B cell (primary cell): ENCODE measurements around the gene RTL1. TPM values are rescaled to one million over a fixed set of nuclear protein-coding genes. Genes with fewer than 3 reads are reported as not detected.

Experiments used
- ATAC-seq: fragments of 200-7000 bp; cut with Tn5 transposase; one replicate; pipeline ENCODE4 v1.10.0; 2021; ENCODE audit warnings: low read depth, mild to moderate bottlenecking, moderate number of reproducible peaks, moderate library complexity
- CTCF ChIA-PET: fragments of 350-600 bp; sonication (Branson Sonifier 250); formaldehyde crosslinking; loops from one replicate; lab custom pipeline; 2021; ENCODE audit warnings: antibody characterized with exemption, inconsistent platforms; lab: Charles Lee
- POLR2A ChIA-PET: fragments of 350-600 bp; sonication (Branson Sonifier 250); formaldehyde crosslinking; loops from one replicate; lab custom pipeline; 2021; ENCODE audit warnings: antibody characterized with exemption; lab: Charles Lee
- DNase-seq: peaks from one replicate; pipeline ENCODE4 v3.0.0; 2013
- H2AFZ ChIP-seq: 2 replicates; pipeline ENCODE4 v1.6.1; 2012; ENCODE audit warnings: mild to moderate bottlenecking, low read depth, low read length; ENCODE audit not compliant: insufficient read depth, poor library complexity, severe bottlenecking
- H3K27ac ChIP-seq, 2 donors: 1 replicate in 1 of 2; 2 replicates in 1 of 2; pipeline ENCODE4 v1.5.1; 2012 to 2013; ENCODE audit warnings: low read length in 2 of 2, mild to moderate bottlenecking in 2 of 2, moderate library complexity in 1 of 2
- H3K27me3 ChIP-seq, 4 experiments: fragments of 200-600 bp in 1 of 4; sonication (generic) in 1 of 4; replicated peaks in 1 of 4; 1 replicate in 2 of 4; 2 replicates in 2 of 4; pipeline versions ENCODE4 v1.6.1 to v1.7.0; 2013 to 2016; ENCODE audit warnings: low read length in 3 of 4, mild to moderate bottlenecking in 2 of 4, mixed read lengths in 1 of 4, moderate library complexity in 1 of 4; ENCODE audit not compliant: insufficient read depth in 4 of 4, control insufficient read depth in 3 of 4; ENCODE audit errors: control extremely low read depth in 1 of 4
- H3K36me3 ChIP-seq, 2 experiments: replicated peaks in 1 of 2; 1 replicate in 1 of 2; 2 replicates in 1 of 2; pipeline versions ENCODE4 v1.6.1 to v1.7.1; 2013; ENCODE audit warnings: low read length in 1 of 2; ENCODE audit not compliant: insufficient read depth in 2 of 2, control insufficient read depth in 1 of 2; ENCODE audit errors: control extremely low read depth in 1 of 2, extremely low read depth in 1 of 2
- H3K4me1 ChIP-seq, 2 donors: fragments of 200-600 bp in 1 of 2; sonication (generic) in 1 of 2; 1 replicate in 1 of 2; 2 replicates in 1 of 2; pipeline versions ENCODE4 v1.5.1 to v1.6.1; 2013 to 2017; ENCODE audit warnings: low read length in 2 of 2; ENCODE audit not compliant: control insufficient read depth in 2 of 2, insufficient read depth in 2 of 2
- H3K4me2 ChIP-seq: replicated peaks from 2 replicates; pipeline ENCODE3; 2012; ENCODE audit warnings: mild to moderate bottlenecking, low read depth, low read length; ENCODE audit not compliant: poor library complexity, severe bottlenecking
- H3K4me3 ChIP-seq, 5 experiments: fragments of 200-600 bp in 1 of 5; sonication (generic) in 1 of 5; 1 replicate in 3 of 5; 2 replicates in 2 of 5; pipeline versions ENCODE4 v1.5.1 to v1.7.0; 2011 to 2016; ENCODE audit warnings: low read length in 4 of 5, mild to moderate bottlenecking in 4 of 5, low read depth in 2 of 5, control low read depth in 1 of 5, moderate library complexity in 1 of 5; ENCODE audit not compliant: insufficient read depth in 1 of 5; ENCODE audit errors: control extremely low read depth in 1 of 5, extremely low read depth in 1 of 5
- H3K79me2 ChIP-seq: fragments of 200-600 bp; sonication (generic); one replicate; pipeline ENCODE4 v1.6.0; 2016; ENCODE audit warnings: low read length; ENCODE audit not compliant: control insufficient read depth, insufficient read depth
- H3K9ac ChIP-seq: fragments of 200-600 bp; sonication (generic); 2 replicates; pipeline ENCODE4 v1.6.1; 2017; ENCODE audit warnings: mild to moderate bottlenecking, low read length, moderate library complexity
- H3K9me3 ChIP-seq, 3 donors: one replicate each; pipeline versions ENCODE4 v1.6.1 to v1.7.1; 2013; ENCODE audit warnings: low read length in 2 of 3; ENCODE audit not compliant: control insufficient read depth in 2 of 3, insufficient read depth in 1 of 3; ENCODE audit errors: control extremely low read depth in 1 of 3
- H4K20me1 ChIP-seq: 2 replicates; pipeline ENCODE4 v1.6.0; 2012; ENCODE audit warnings: mild to moderate bottlenecking, low read length; ENCODE audit not compliant: insufficient read depth, control insufficient read depth, poor library complexity, severe bottlenecking
- H3K27ac Mint-ChIP-seq: one replicate; pipeline ENCODE4 v1.8.0; 2021; ENCODE audit warnings: mixed read lengths
- H3K27me3 Mint-ChIP-seq: one replicate; pipeline ENCODE4 v1.8.0; 2021; ENCODE audit warnings: mixed read lengths
- H3K4me1 Mint-ChIP-seq: one replicate; pipeline ENCODE4 v1.8.0; 2021; ENCODE audit warnings: mixed read lengths
- H3K4me3 Mint-ChIP-seq: one replicate; pipeline ENCODE4 v1.8.0; 2021; ENCODE audit warnings: mixed read lengths
- H3K9me3 Mint-ChIP-seq: one replicate; pipeline ENCODE4 v1.8.0; 2022; ENCODE audit warnings: mixed read lengths; ENCODE audit not compliant: insufficient read depth
- EZH2 ChIP-seq: IDR thresholded peaks from 2 replicates; pipeline ENCODE4 v1.6.1; 2012; ENCODE audit warnings: borderline replicate concordance, low read depth, mild to moderate bottlenecking, moderate library complexity, low read length; ENCODE audit not compliant: insufficient read depth, poor library complexity, severe bottlenecking
- WGBS: methylation state at CpG from one replicate; pipeline ENCODE4 v1.1.5; 2013; ENCODE audit warnings: missing lambda C conversion rate; ENCODE audit not compliant: insufficient coverage; 5-methylcytosine and 5-hydroxymethylcytosine counted together
- intact Hi-C: fragments of 100-400 bp; cut with micrococcal nuclease; formaldehyde crosslinking; loops from one replicate; pipeline ENCODE4 v1.10.0; 2022
- polyA plus RNA-seq: library from polyadenylated mRNA; depleted of rRNA; stranded (reverse); fragments of >200 nt; gene quantifications from 2 replicates; pipeline ENCODE4 v1.2.3, GENCODE V29; 2012
- total RNA-seq, 2 donors: library from RNA; stranded (reverse); fragments of 120-200 nt in 1 of 2; gene quantifications; 1 replicate in 1 of 2; 2 replicates in 1 of 2; pipeline versions ENCODE4 v1.2.3 to v1.2.4, GENCODE V29; 2013 to 2022
- TF ChIP-seq, protein P1 (sequence below): fragments of 200-600 bp; IDR thresholded peaks from one replicate; pipeline ENCODE4 v1.8.0; 2022; ENCODE audit warnings: antibody characterized with exemption, mild to moderate bottlenecking

The RTL1 gene
- total and polyA plus RNA-seq, 2 donors (not counting 1 experiment from before 2014, with no cell fraction given), result not detected

DNA sequence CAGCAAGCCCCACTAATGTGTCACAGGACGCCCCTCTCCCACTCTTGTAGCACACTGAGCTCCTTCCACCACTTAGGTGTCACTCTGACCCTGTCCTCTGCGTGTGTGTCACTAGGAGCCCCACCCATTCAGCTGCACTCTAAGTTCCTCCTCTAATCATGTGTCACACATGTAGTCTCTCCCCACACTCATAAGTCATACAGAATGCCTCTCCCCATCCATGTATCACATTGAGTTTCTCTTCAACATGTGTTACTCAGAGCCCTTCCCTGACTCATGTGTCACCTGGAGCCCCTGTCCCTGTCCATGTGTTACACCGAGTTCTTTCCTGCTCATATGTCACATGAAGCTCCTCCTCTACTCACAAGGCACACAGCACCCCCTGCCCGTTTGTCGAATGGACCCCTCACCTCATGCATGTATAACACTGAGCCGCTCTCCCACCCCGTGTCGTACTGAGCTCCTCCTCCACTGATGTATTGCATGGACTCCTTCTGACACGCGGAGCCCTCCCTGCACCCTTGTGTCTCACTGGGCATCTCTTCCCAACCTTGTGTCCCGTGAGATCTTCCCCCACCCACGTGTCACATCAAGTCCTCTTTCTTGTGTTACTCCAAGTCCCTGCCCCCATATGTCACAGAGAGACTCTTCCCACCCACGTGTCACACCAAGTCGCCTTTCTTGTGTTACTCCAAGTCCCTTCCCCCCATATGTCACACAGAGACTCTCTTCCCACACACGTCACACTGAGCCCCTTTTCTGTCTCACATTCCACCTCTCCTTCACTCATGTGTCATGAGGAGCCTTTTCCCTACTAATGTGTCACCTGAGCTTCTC lies 31.0 kb downstream of the RTL1 start:
- Histone ChIP-seq H3K27me3 (no peaks in the 10 kb centered on the region), H2AFZ (no peak overlapping the region), H3K4me2 (no peak overlapping the region), H3K4me3 (no peak overlapping the region), H3K36me3 (no peaks in the 10 kb centered on the region), H3K9me3 (peaks cover 0 to 20% (median 0%) of the 10 kb centered on the region in 3 donors), H3K9ac (no peak overlapping the region), H3K4me1 (no peaks in the 10 kb centered on the region), H3K79me2 (no peaks in the 10 kb centered on the region), H3K27ac (no peak overlapping the region), H4K20me1 (no peaks in the 10 kb centered on the region)
- no peak for ATAC-seq
- no peaks in the 10 kb centered on the region for H3K27me3 Mint-ChIP-seq
- no peaks in the 10 kb centered on the region for H3K4me1 Mint-ChIP-seq
- CTCF ChIA-PET, result no interaction called here
- 89% methylated on average over 15 of the region's 15 CpGs for WGBS
- intact Hi-C loops, result no loop called here
- no peak overlapping the region for H3K27ac Mint-ChIP-seq
- no peak overlapping the region for H3K4me3 Mint-ChIP-seq
- POLR2A ChIA-PET, result no interaction called here
- DNase-seq, result no peak
- H3K9me3 Mint-ChIP-seq, result peaks cover 3% of the 10 kb centered on the region
- TF ChIP-seq, protein P1, sequence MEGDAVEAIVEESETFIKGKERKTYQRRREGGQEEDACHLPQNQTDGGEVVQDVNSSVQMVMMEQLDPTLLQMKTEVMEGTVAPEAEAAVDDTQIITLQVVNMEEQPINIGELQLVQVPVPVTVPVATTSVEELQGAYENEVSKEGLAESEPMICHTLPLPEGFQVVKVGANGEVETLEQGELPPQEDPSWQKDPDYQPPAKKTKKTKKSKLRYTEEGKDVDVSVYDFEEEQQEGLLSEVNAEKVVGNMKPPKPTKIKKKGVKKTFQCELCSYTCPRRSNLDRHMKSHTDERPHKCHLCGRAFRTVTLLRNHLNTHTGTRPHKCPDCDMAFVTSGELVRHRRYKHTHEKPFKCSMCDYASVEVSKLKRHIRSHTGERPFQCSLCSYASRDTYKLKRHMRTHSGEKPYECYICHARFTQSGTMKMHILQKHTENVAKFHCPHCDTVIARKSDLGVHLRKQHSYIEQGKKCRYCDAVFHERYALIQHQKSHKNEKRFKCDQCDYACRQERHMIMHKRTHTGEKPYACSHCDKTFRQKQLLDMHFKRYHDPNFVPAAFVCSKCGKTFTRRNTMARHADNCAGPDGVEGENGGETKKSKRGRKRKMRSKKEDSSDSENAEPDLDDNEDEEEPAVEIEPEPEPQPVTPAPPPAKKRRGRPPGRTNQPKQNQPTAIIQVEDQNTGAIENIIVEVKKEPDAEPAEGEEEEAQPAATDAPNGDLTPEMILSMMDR, result no peak
- TF ChIP-seq EZH2, result no peak
